HG02798 (cell line): ENCODE data around the gene ATP1A2.

Source experiments
- ATAC-seq: cut with Tn5 transposase; IDR thresholded peaks from one replicate; pipeline ENCODE4 v1.9.1; 2021; ENCODE audit warnings: mild to moderate bottlenecking; ENCODE audit not compliant: unreplicated experiment, poor library complexity

The ATP1A2 gene

GRCh38 chr1:160168016-160168415 is 52.5 kb downstream of the ATP1A2 start:
- ATAC-seq = no peak

GRCh38 chr1:160168609-160169369 is 53.2 kb downstream of the ATP1A2 start:
- ATAC-seq = no peak

GRCh38 chr1:160169553-160170399 is 54.2 kb downstream of the ATP1A2 start:
- peak; percentile 63 for ATAC-seq

- ATAC-seq = no peak
These were observed 55.8 kb downstream of the ATP1A2 start for GRCh38 chr1:160171354-160171753.

GRCh38 chr1:160171980-160172379 is 56.4 kb downstream of the ATP1A2 start:
- no peak for ATAC-seq

GRCh38 chr1:160177231-160177630 is 61.7 kb downstream of the ATP1A2 start:
- ATAC-seq = no peak

- ATAC-seq = no peak
These were observed 62.1 kb downstream of the ATP1A2 start for GRCh38 chr1:160177667-160178066.

- ATAC-seq = no peak
These were observed 63.2 kb downstream of the ATP1A2 start for GRCh38 chr1:160178731-160179130.

- no peak for ATAC-seq
These were observed 63.8 kb downstream of the ATP1A2 start for GRCh38 chr1:160179336-160179735.

- no peak for ATAC-seq
These were observed 70.7 kb downstream of the ATP1A2 start for GRCh38 chr1:160186246-160186645.

- ATAC-seq = no peak
These were observed 71.2 kb downstream of the ATP1A2 start for GRCh38 chr1:160186729-160187128.

GRCh38 chr1:160187407-160187806 is 71.8 kb downstream of the ATP1A2 start:
- ATAC-seq = no peak

- no peak for ATAC-seq
These were observed 72.8 kb downstream of the ATP1A2 start for GRCh38 chr1:160188341-160188740.

GRCh38 chr1:160189649-160190625 is 74.4 kb downstream of the ATP1A2 start, which contains the start of gene CASQ1:
TSS of gene CASQ1 (plus strand) at chr1:160190575. CDS start at chr1:160190752, 177 bp downstream.
- ATAC-seq = no peak

GRCh38 chr1:160191756-160192155 is 76.2 kb downstream of the ATP1A2 start:
- ATAC-seq = no peak

- ATAC-seq = no peak
These were observed 76.7 kb downstream of the ATP1A2 start for GRCh38 chr1:160192234-160192633.
